Naive thymus-derived CD4-positive, alpha-beta T cell (primary cell): ENCODE results near the gene WDR64. TPM values are rescaled to one million over a fixed set of nuclear protein-coding genes. Genes with fewer than 3 reads are reported as not detected.

ENCODE experiments used
- ATAC-seq: fragments of 150-1000 bp; cut with Tn5 transposase; 2 replicates; pipeline ENCODE4 v1.10.0; 2021; ENCODE audit warnings: mild to moderate bottlenecking, moderate library complexity
- CTCF ChIA-PET: fragments of 350-600 bp; sonication (Branson Sonifier 250); formaldehyde crosslinking; loops from one replicate; lab custom pipeline; 2021; ENCODE audit warnings: antibody characterized with exemption; lab: Charles Lee
- POLR2A ChIA-PET: fragments of 350-600 bp; sonication (Branson Sonifier 250); formaldehyde crosslinking; loops from one replicate; lab custom pipeline; 2021; ENCODE audit warnings: antibody characterized with exemption, inconsistent platforms; lab: Charles Lee
- DNase-seq, 9 donors: peaks; one replicate each; pipeline versions ENCODE4 v3.0.0 to v3.0.0-alpha.2; 2020 to 2022; ENCODE audit warnings: mixed read lengths in 1 of 9
- H3K27ac ChIP-seq: one replicate; pipeline ENCODE4 v1.7.0; 2013; ENCODE audit warnings: mild to moderate bottlenecking, low read depth, low read length, moderate library complexity
- H3K27me3 ChIP-seq, 2 donors: one replicate each; pipeline ENCODE4 v1.7.0; 2013; ENCODE audit warnings: low read length in 2 of 2, mild to moderate bottlenecking in 2 of 2, moderate library complexity in 2 of 2; ENCODE audit not compliant: control insufficient read depth in 2 of 2, insufficient read depth in 2 of 2
- H3K36me3 ChIP-seq, 3 experiments: 1 replicate in 2 of 3; 2 replicates in 1 of 3; pipeline ENCODE4 v1.7.0; 2013; ENCODE audit warnings: low read length in 3 of 3, mild to moderate bottlenecking in 3 of 3, moderate library complexity in 1 of 3; ENCODE audit not compliant: insufficient read depth in 3 of 3, control insufficient read depth in 2 of 3
- H3K4me1 ChIP-seq, 2 donors: one replicate each; pipeline ENCODE4 v1.7.0; 2013; ENCODE audit warnings: low read length in 2 of 2, mild to moderate bottlenecking in 2 of 2, moderate library complexity in 1 of 2; ENCODE audit not compliant: control insufficient read depth in 2 of 2, insufficient read depth in 2 of 2
- H3K4me3 ChIP-seq: 2 replicates; pipeline ENCODE4 v1.7.0; 2013; ENCODE audit warnings: mild to moderate bottlenecking, low read length
- H3K9me3 ChIP-seq, 3 experiments: 1 replicate in 2 of 3; 2 replicates in 1 of 3; pipeline ENCODE4 v1.7.0; 2013; ENCODE audit warnings: low read length in 3 of 3; ENCODE audit not compliant: control insufficient read depth in 2 of 3
- H3K27ac Mint-ChIP-seq, 9 donors: one replicate each; pipeline ENCODE4 v1.8.0; 2020 to 2022; ENCODE audit warnings: mixed read lengths in 9 of 9, mild to moderate bottlenecking in 8 of 9, moderate library complexity in 5 of 9, inconsistent platforms in 2 of 9
- H3K27me3 Mint-ChIP-seq, 5 donors: one replicate each; pipeline ENCODE4 v1.8.0; 2021 to 2022; ENCODE audit warnings: mixed read lengths in 5 of 5, mild to moderate bottlenecking in 1 of 5
- H3K36me3 Mint-ChIP-seq, 5 donors: one replicate each; pipeline ENCODE4 v1.8.0; 2020 to 2022; ENCODE audit warnings: mixed read lengths in 5 of 5, mild to moderate bottlenecking in 3 of 5, inconsistent platforms in 1 of 5
- H3K4me1 Mint-ChIP-seq, 7 donors: one replicate each; pipeline ENCODE4 v1.8.0; 2020 to 2022; ENCODE audit warnings: mixed read lengths in 7 of 7, mild to moderate bottlenecking in 3 of 7, inconsistent platforms in 1 of 7
- H3K4me3 Mint-ChIP-seq, 10 donors: one replicate each; pipeline ENCODE4 v1.8.0; 2020 to 2022; ENCODE audit warnings: mild to moderate bottlenecking in 10 of 10, mixed read lengths in 10 of 10, moderate library complexity in 6 of 10, inconsistent platforms in 2 of 10
- H3K9me3 Mint-ChIP-seq, 11 donors: one replicate each; pipeline ENCODE4 v1.8.0; 2020 to 2022; ENCODE audit warnings: mixed read lengths in 11 of 11, mild to moderate bottlenecking in 4 of 11, inconsistent platforms in 1 of 11, moderate library complexity in 1 of 11
- intact Hi-C, 2 donors: fragments of 100-400 bp; cut with micrococcal nuclease; formaldehyde crosslinking; loops; one replicate each; pipeline ENCODE4 v1.15.1; 2023
- polyA plus RNA-seq, 2 donors: library from polyadenylated mRNA; unstranded; fragments of 300-500 nt; fragmentation: Illumina TruSeq; gene quantifications; one replicate each; pipeline ENCODE4 v1.2.3, GENCODE V29; 2021
- total RNA-seq, 6 experiments: library from RNA in 5 of 6; stranded (reverse) in 5 of 6; gene quantifications; 1 replicate in 5 of 6; 2 replicates in 1 of 6; pipeline ENCODE4 v1.2.3 and lab custom pipeline; 2021 to 2026

WDR64 gene
- total and polyA plus RNA-seq, 7 experiments from 2014 or later = 0.22 to 0.66 (median 0.49) TPM

GRCh38 chr1:241640149-241640866, 11.8 kb upstream of the WDR64 start, which contains the start of the genes CHML and OPN3:
CHML (minus strand) TSS chr1:241640369; CDS start chr1:241635766, 4,603 bp downstream.
OPN3 (minus strand) TSS chr1:241640369; CDS start chr1:241640254, 115 bp downstream.
- Mint-ChIP-seq H3K4me3 (peak within 1 kb of the TSS; percentile 79 to 92 (median 90)), H3K36me3 (peaks cover 3 to 22% (median 4%) of the 10 kb centered on the region in 5 donors), H3K27me3 (no peaks in the 10 kb centered on the region), H3K9me3 (peaks cover 0 to 6% (median 2%) of the 10 kb centered on the region in 11 donors), H3K4me1 (peaks cover 25 to 47% (median 44%) of the 10 kb centered on the region in 7 donors), H3K27ac (peak within 1 kb of the TSS; percentile 83 to 97 (median 91))
- Histone ChIP-seq H3K4me3 (peak within 1 kb of the TSS; percentile 84), H3K36me3 (peaks cover 0 to 3% (median 0%) of the 10 kb centered on the region in 3 experiments), H3K4me1 (peaks cover 0 to 20% of the 10 kb centered on the region in 2 donors), H3K9me3 (no peaks in the 10 kb centered on the region), H3K27ac (peak within 1 kb of the TSS; percentile 82), H3K27me3 (no peaks in the 10 kb centered on the region)
- POLR2A ChIA-PET = interaction anchor here (0.6 to 1.8 kb wide), 10 partner anchors 8 to 1615 kb away, joined by 3 to 9 read pairs (median 4); partner anchors contain the start of genes CEP170 and FH
- peak; percentile 97 for ATAC-seq
- intact Hi-C loops = loop anchor here (1.0 to 10.0 kb wide), 11 partner anchors 12 to 1615 kb away; partner anchors contain the start of genes CEP170 (in 2 of the 2), FH (in 2 of the 2) and SDCCAG8 (in 1 of the 2)
- peak; percentile 79 to 98 (median 85) for DNase-seq
- CTCF ChIA-PET = no interaction called here

GRCh38 chr1:241640867-241641622, 11.0 kb upstream of the WDR64 start:
- DNase-seq (peak in 1 of 9 donors; percentile 5), ATAC-seq (no peak)
- Histone ChIP-seq H3K27ac (peak overlapping the region; percentile 62), H3K9me3 (no peaks in the 10 kb centered on the region), H3K36me3 (peaks cover 0 to 3% (median 0%) of the 10 kb centered on the region in 3 experiments), H3K27me3 (no peaks in the 10 kb centered on the region), H3K4me3 (peak overlapping the region; percentile 55), H3K4me1 (peaks cover 0 to 20% of the 10 kb centered on the region in 2 donors)
- H3K9me3 Mint-ChIP-seq = peaks cover 0 to 6% (median 2%) of the 10 kb centered on the region in 11 donors
- H3K36me3 Mint-ChIP-seq = peaks cover 0 to 18% (median 0%) of the 10 kb centered on the region in 5 donors
- H3K4me1 Mint-ChIP-seq = peaks cover 25 to 41% (median 37%) of the 10 kb centered on the region in 7 donors
- peak overlapping the region; percentile 69 to 97 (median 91) for H3K27ac Mint-ChIP-seq
- peak overlapping the region; percentile 70 to 91 (median 86) for H3K4me3 Mint-ChIP-seq
- CTCF ChIA-PET = interaction anchor here (1.0 kb wide), 1 partner anchor 14 kb away, joined by 6 read pairs; no protein-coding TSS in a partner anchor
- POLR2A ChIA-PET = interaction anchor here (0.9 to 1.8 kb wide), 8 partner anchors 11 to 1614 kb away, joined by 3 to 9 read pairs (median 6); partner anchors contain the start of genes CEP170 and FH
- intact Hi-C loops = loop anchor here (1.0 to 10.0 kb wide), 11 partner anchors 13 to 1614 kb away; partner anchors contain the start of genes CEP170 (in 2 of the 2), FH (in 2 of the 2) and SDCCAG8 (in 1 of the 2)
- H3K27me3 Mint-ChIP-seq = no peaks in the 10 kb centered on the region

GRCh38 chr1:241641773-241642592, 10.1 kb upstream of the WDR64 start:
- peaks cover 18 to 33% (median 29%) of the 10 kb centered on the region in 7 donors for H3K4me1 Mint-ChIP-seq
- peak overlapping the region in 2 of 10 donors; percentile 80 to 89 for H3K4me3 Mint-ChIP-seq
- POLR2A ChIA-PET = no interaction called here
- H3K9me3 ChIP-seq = no peaks in the 10 kb centered on the region
- DNase-seq (no peak), ATAC-seq (no peak)
- H3K4me3 ChIP-seq = no peak overlapping the region
- peaks cover 0 to 3% (median 0%) of the 10 kb centered on the region in 3 experiments for H3K36me3 ChIP-seq
- no peaks in the 10 kb centered on the region for H3K27me3 Mint-ChIP-seq
- intact Hi-C loops = loop anchor here (2.0 to 10.0 kb wide), 2 partner anchors 65 to 1613 kb away; partner anchors contain the start of genes CEP170 (in 1 of the 2) and SDCCAG8 (in 1 of the 2)
- H3K27me3 ChIP-seq = no peaks in the 10 kb centered on the region
- peak overlapping the region in 7 of 9 donors; percentile 22 to 95 (median 83) for H3K27ac Mint-ChIP-seq
- H3K9me3 Mint-ChIP-seq = peaks cover 0 to 6% (median 2%) of the 10 kb centered on the region in 11 donors
- CTCF ChIA-PET = interaction anchor here (1.0 kb wide), 1 partner anchor 15 kb away, joined by 6 read pairs; no protein-coding TSS in a partner anchor
- H3K27ac ChIP-seq = no peak overlapping the region
- H3K36me3 Mint-ChIP-seq = peaks cover 0 to 13% (median 0%) of the 10 kb centered on the region in 5 donors
- H3K4me1 ChIP-seq = peaks cover 0 to 20% of the 10 kb centered on the region in 2 donors

- DNase-seq (no peak), ATAC-seq (no peak)
- Histone ChIP-seq H3K9me3 (no peaks in the 10 kb centered on the region), H3K27me3 (no peaks in the 10 kb centered on the region), H3K27ac (no peak overlapping the region), H3K4me3 (no peak overlapping the region), H3K36me3 (peaks cover 0 to 3% (median 0%) of the 10 kb centered on the region in 3 experiments), H3K4me1 (peaks cover 0 to 18% of the 10 kb centered on the region in 2 donors)
- H3K4me3 Mint-ChIP-seq = no peak overlapping the region
- peaks cover 0 to 10% (median 0%) of the 10 kb centered on the region in 5 donors for H3K36me3 Mint-ChIP-seq
- ChIA-PET CTCF (no interaction called here), POLR2A (no interaction called here)
- intact Hi-C loops = loop anchor here in 1 of 2 donors (10.0 kb wide), 1 partner anchor 1612 kb away; the partner anchor contains the start of genes CEP170 and SDCCAG8
- H3K9me3 Mint-ChIP-seq = peaks cover 0 to 6% (median 2%) of the 10 kb centered on the region in 11 donors
- peak overlapping the region in 3 of 9 donors; percentile 1 to 24 (median 4) for H3K27ac Mint-ChIP-seq
- H3K27me3 Mint-ChIP-seq = no peaks in the 10 kb centered on the region
- H3K4me1 Mint-ChIP-seq = peaks cover 13 to 27% (median 24%) of the 10 kb centered on the region in 7 donors
Measured at GRCh38 chr1:241642593-241642944, 9.5 kb upstream of the WDR64 start.

- intact Hi-C loops = loop anchor here in 1 of 2 donors (10.0 kb wide), 1 partner anchor 1611 kb away; the partner anchor contains the start of genes CEP170 and SDCCAG8
- CTCF ChIA-PET = no interaction called here
Measured at GRCh38 chr1:241644259-241644658, 7.8 kb upstream of the WDR64 start.

More at GRCh38 chr1:241644259-241644658, 7.8 kb upstream of the WDR64 start:
- ATAC-seq = no peak
- Mint-ChIP-seq H3K27me3 (no peaks in the 10 kb centered on the region), H3K9me3 (peaks cover 0 to 6% (median 2%) of the 10 kb centered on the region in 11 donors), H3K36me3 (peaks cover 0 to 8% (median 0%) of the 10 kb centered on the region in 5 donors), H3K4me3 (no peak overlapping the region), H3K4me1 (peaks cover 0 to 14% (median 8%) of the 10 kb centered on the region in 7 donors), H3K27ac (no peak overlapping the region)
- POLR2A ChIA-PET = interaction anchor here (1.3 kb wide), 1 partner anchor 14 kb away, joined by 4 read pairs; no protein-coding TSS in a partner anchor
- Histone ChIP-seq H3K27ac (no peak overlapping the region), H3K9me3 (no peaks in the 10 kb centered on the region), H3K4me1 (peaks cover 0 to under 1% of the 10 kb centered on the region in 2 donors), H3K4me3 (no peak overlapping the region), H3K36me3 (peaks cover 0 to 3% (median 0%) of the 10 kb centered on the region in 3 experiments), H3K27me3 (no peaks in the 10 kb centered on the region)
- no peak for DNase-seq
